GM18511 (cell line): ENCODE data around the gene PAX5.

Source experiments
- ATAC-seq: cut with Tn5 transposase; IDR thresholded peaks from one replicate; pipeline ENCODE4 v1.9.1; 2021; ENCODE audit warnings: mild to moderate bottlenecking, moderate library complexity; ENCODE audit not compliant: unreplicated experiment

Gene PAX5

DNA sequence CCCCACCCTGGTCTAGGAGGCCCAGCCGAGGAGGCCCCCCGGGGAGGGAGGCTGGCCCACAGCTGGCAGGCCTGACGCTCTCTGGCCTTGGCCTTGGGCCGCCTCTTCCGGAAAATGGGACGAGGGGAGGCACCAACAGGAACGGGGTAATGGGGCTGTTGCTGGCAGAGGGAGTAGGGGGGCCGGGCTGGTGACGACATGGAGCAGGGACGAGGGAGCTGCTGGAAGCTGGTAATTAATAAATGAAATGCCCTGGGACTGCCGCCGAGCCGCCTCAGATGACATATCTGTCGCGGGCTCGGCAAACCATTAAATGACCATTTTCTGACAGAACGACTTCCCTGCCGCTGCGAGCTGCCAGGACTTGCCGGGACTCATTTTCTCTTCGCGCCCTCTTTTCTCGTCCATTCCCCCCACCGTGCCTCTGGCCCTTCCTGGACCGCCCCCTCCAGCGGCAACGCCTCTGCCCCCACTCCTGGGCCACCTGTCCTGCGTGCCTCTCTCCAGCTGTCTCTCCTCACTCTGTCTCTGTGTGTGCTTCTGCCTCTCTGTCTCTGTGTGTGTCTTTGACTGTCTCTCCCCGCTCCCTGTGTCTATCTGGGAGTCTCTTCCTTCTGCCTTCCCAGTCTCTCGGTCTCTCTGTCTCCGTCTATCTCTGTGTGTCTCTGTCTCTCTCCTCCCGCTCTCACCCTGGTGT is 215.7 kb downstream of the PAX5 start:
- no peak for ATAC-seq

DNA sequence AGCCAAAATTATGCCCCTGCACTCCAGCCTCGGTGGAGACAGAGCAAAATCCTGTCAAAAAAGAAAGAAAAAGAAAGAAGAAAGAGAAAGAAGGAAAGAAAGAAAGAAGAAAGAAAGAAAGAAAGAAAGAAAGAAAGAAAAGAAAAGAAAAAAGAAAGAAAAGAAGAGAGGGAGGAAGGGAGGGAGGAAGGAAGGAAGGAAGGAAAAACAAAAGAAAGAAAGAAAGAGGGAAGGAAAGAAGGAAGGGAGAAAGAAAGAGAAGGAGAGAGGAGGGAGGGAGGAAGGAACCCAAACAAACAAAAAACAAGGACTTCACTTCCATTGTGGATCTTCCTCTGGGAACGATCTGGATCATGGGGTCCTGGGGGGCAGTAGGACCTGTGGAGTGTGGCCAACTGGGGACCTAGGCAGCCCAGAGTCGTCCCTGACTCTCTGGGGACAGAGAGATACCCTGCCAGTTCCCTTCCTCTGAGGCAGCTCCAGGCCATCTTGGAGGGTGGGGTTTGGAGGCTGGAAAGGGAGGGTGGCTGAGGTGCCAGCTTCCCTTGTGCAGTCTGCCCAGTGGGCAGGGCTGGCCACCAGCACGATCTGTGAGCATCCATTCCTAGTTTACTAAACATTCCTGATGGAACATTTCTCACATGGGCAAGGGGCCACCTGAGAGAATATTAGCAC is 216.8 kb downstream of the PAX5 start:
- ATAC-seq, result no peak

DNA sequence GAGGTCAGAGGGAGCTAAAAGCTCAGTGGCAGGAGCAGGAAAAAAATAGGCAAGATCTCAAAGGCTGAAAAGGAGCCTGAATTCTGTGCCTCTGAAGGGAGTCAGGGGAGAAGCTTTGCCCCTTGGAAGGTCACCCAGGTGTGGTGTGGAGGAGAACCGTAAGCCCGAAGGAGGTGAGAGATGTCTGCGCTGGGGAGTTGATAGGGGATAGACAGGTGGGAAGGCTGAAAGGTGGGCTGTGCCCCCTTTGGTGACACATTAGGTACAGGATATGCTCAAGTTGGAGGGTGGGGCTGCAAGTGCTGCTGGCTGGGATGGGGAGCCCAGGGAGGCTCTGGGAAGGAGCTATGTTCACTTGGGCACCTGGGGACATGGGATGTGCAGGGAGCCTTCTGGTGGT is 217.7 kb downstream of the PAX5 start:
- no peak for ATAC-seq

DNA sequence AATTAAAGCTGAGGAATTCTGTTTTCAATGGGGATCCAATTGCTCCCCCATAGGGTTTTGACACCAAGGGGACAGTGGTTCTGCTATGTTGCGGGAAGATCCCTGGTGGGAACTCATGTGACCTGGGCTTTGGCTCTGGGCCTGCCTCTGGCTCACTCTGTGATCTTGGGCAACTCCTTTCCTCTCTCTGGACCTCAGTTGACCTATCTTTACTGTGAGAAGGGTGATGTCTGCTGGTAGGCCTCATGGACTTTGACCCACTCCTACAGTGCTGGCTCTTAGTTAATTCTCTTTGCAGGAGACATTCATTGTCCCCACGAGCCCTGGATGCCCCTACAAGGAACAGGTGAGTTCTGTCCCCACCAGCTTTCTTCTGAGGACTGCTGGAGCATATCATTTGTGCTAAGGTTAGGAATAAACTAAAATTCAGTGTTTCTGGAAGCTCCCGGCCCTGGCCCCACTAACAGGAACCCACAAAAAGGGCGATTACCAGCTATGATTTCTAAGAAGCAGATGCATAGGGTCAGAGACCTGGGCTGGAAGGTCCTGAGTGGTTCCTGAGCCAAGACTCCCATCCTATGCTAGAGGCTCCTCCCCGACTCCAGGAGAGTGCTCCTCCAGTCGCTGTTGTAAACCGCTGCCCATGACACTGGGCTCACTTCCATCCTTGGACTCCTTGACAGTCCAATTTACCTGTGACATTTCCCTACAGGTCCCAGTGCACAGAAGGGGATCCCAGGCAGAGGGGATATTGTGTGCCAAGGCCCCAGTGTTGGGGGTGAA is 218.3 kb downstream of the PAX5 start:
- ATAC-seq, result no peak

DNA sequence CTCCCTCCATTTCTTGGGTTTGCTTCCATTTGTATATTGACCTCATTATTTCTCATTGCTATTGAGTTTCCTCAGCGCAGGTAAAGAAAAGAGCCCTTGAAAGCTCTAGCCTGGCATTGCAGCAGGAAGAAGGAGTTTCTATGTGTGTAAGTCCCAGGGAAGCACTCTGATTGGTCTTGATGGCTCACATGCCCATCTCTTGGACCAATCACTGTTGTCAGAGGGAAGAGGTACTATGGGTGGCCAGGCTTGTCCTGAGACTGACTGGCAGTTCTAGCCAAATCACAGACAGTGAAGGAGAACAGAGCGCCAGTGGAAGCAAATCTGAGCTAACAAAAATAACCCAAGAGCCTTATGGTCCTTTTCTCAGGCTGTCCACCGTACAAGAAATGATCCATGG is 219.0 kb downstream of the PAX5 start:
- ATAC-seq, result no peak

GRCh38 chr9:36813154-36813553 is 220.9 kb downstream of the PAX5 start:
- ATAC-seq, result no peak

- ATAC-seq, result no peak
Measured at GRCh38 chr9:36812556-36812955, 221.5 kb downstream of the PAX5 start.

- no peak for ATAC-seq
Measured at GRCh38 chr9:36808251-36808650, 225.8 kb downstream of the PAX5 start.

DNA sequence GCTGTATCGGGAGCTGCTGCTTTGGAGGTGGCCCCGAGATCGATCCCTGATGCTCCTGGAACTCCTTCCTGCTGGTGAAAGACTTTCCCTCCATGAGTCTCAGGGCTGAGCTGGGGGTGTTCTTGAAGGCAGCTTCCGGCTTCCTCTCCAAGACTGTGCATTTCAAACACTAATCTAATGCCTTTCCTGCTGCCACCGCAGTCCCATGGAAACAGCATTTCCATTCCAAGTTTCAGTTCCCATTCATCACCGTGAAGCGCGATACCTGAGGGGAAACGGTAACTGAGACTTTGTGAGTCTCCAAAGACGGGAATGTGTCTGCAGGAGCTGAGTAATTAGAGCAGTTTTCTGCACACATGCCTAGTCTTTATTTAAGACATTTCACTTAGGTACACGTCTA is 230.1 kb downstream of the PAX5 start:
- no peak for ATAC-seq

DNA sequence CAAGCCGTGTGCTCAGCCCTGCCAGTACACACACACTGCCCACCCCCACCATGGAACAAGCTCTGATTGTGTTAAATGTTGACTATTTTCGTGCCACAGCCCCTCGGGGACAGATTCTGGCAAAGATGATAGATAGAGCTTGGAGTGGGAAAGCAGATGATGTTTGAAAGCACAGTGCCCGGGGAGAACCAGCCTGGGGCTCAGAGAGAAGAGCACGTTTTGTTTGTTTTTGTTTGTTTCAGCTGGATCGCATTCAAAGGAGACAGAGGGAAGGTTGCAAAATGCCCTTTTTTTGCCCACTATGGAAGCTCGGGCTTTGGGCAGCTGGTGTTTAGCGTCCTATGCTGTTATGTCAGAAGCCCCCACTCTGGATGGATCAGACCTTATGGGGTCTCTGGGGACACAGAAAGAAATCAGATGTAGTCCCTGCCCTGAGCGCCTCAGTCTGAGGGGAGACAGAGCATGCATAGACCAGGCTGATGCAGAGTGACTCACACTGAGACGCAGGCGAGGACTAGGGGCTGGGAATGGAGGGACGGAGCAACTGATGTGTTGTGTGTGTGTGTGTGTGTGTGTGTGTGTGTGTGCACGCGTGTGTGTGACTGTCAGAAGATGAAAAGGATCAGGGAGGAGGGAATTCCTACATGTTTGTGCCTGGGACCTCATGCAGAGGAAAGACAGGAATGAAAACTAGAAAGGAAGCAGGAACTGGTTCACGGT is 231.7 kb downstream of the PAX5 start:
- ATAC-seq, result no peak

GRCh38 chr9:36800455-36800854 is 233.6 kb downstream of the PAX5 start:
- no peak for ATAC-seq

DNA sequence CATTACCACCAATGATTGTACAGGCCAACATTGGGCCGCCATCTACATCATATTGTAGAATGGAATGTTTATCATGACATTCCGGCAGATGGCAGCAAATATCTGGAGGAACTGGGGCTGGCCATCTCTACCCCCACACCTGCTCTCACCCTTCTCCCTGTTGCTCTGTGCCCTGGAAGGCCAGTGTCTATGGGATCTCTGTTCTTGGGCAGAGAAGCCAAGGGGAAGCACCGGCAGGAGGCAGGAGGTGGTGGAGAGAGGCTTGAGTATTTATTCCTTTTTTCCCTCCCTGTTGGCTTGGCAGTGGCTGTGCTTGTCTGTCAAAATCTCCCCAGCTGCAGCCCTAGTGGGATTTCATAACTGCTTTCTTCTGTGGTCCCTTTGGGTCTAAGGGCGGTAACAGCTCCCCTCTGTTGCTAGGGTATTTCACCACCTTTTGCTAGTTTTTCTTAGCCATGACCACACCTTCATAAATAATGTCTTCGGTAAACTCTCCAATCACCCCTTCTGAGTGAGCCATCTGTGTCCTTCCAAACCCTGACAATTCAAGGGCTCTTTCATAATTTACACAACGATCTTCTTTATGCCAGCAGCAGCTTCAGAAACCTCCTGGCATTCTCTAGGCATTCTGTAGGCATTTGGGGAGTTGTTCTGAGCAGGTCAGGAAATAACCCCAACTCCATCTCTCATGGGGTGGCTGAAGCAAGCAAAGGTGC is 235.6 kb downstream of the PAX5 start:
- no peak for ATAC-seq

DNA sequence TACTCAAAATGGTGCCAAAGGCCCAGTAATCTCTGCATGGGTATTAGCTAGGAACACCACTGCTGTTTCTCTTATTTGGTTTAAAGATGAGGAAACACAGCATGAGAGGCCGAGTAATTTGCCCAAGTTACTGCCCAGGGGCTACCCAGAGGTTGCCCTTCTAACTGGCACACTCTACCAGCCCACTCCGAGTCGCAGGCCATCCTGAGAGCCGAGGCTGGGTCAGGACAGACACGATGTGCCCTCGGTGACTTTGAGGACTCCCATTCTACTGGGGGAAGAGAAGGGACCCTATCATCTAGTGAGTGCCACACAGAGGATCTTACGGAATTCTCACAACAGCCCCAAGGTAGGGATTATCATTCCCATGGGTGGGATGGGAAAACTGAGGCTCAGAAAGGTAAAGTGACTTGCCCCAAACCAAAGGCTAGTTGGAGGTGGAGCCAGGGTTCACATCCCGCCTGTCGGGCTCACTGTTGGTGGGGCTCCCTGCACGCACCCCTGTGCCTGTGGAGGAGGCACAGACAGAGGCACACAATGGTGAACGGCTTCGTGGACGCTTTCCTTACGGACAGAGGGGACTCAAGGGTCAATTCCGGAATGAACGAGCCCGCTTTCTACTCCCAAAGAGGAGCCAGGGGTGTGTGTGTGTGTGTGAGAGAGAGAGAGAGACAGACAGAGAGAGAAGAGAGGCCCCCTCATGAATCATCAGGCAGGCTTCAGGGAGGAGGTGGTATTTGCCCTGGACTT is 236.4 kb downstream of the PAX5 start:
- no peak for ATAC-seq

- no peak for ATAC-seq
Measured at GRCh38 chr9:36796671-36797419, 237.2 kb downstream of the PAX5 start.

DNA sequence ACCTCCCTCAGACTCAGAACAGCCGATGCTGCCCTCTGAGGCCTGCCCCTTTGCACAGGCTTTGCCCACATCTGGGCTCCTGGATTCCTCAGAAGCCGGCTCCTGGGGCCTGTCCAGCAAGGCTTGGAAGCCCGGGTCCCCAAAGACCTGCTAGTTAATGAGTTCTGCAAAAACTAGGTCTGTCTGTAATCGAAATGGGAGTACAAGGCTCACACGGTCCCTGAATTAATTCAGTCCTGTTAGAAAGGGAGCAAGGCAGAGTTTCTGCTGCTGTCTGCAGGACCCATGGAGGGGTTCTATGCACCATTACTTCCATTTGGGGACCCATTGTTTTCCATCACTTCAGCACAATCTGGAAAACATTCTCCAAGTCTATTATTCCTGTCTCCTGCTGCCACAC is 239.6 kb downstream of the PAX5 start:
- no peak for ATAC-seq

GRCh38 chr9:36793277-36793676 is 240.8 kb downstream of the PAX5 start:
- no peak for ATAC-seq

GRCh38 chr9:36791222-36791950 is 242.7 kb downstream of the PAX5 start:
- no peak for ATAC-seq

- no peak for ATAC-seq
Measured at GRCh38 chr9:36789886-36790285, 244.2 kb downstream of the PAX5 start.

- ATAC-seq, result no peak
Measured at GRCh38 chr9:36788534-36788933, 245.5 kb downstream of the PAX5 start.
